Measurements from ENCODE around the gene TGM4.

Gene TGM4

GRCh38 chr3:44958386-44958785, 84.0 kb downstream of the TGM4 start:
- no peak for DNase-seq

GRCh38 chr3:44960387-44961026, 86.1 kb downstream of the TGM4 start:
- DNase-seq = no peak

GRCh38 chr3:44961888-44962287, 87.5 kb downstream of the TGM4 start:
- DNase-seq = no peak

- DNase-seq = no peak
Measured at GRCh38 chr3:44962621-44963393, 88.4 kb downstream of the TGM4 start.

- no peak for DNase-seq
Measured at GRCh38 chr3:44963571-44964325, 89.3 kb downstream of the TGM4 start.

All from activated naive CD4-positive, alpha-beta T cell (primary cell).